Nucleus accumbens (tissue), 56 donors: Measurements from ENCODE around the gene FNDC1.
A peak's percentile ranks its signal among the peaks of the same experiment; 100 is the strongest.

Source experiments
- DNase-seq, 56 donors: peaks; one replicate each; lab custom pipeline; 2025; lab: John Stamatoyannopoulos, UW

FNDC1 gene

DNA sequence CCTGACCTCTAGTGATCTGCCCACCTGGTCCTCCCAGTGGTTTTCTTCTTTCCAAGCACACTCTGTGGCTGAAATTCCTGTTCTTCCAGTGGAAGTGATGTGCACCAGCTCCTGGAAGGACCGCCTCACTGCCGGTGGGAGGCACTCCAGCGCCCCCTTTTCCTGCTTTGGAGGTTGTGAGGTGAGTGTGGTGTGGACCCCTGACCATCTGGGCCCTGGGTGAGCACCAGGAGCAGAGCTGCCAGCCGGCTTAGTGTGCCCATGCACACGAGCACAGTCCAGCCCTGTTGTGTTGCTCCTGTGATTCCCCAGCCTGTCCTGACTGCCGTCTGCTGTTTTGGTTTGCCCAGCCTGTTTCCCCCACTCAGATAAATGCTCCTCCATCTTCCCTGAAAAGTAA, 134.6 kb downstream of the FNDC1 start:
- no peak for DNase-seq

DNA sequence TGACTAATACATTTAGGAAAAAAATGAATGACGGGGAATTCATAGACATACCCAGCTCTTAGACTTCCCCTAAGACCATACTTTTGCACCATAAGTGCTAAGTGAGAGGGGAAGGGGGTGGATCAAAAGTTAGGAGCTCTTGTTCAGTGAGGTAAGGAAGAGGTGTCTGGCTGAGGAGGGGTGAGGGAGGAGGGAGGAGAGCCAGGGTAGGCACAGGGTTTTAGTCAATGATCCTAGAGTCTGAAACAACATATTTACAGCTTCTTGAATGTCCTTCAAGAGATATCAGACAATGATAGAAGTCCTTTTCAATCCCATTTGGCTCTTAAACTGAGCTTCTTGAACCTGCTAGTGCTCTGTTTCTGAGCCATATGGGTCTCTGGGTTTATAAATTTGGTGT, 135.4 kb downstream of the FNDC1 start:
- DNase-seq, result no peak

DNA sequence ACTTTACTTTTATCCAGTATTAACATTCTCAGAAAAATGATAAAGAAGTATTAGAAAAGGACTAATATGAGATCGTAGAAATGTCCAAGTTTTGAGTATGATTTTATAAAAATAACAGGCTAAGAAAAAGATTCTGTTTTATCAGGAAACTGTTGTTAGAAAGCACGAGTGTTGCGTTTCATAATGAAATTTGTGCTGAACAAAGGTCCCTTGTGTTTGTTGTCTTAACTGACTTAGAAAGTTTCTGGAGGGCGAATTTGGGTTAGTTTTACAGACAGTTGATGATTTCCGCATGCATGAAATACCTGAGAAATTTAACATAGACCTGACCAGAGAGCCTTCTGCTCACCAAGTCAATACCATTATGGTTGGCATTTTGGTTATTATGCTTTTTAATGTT, 136.0 kb downstream of the FNDC1 start:
- no peak for DNase-seq

DNA sequence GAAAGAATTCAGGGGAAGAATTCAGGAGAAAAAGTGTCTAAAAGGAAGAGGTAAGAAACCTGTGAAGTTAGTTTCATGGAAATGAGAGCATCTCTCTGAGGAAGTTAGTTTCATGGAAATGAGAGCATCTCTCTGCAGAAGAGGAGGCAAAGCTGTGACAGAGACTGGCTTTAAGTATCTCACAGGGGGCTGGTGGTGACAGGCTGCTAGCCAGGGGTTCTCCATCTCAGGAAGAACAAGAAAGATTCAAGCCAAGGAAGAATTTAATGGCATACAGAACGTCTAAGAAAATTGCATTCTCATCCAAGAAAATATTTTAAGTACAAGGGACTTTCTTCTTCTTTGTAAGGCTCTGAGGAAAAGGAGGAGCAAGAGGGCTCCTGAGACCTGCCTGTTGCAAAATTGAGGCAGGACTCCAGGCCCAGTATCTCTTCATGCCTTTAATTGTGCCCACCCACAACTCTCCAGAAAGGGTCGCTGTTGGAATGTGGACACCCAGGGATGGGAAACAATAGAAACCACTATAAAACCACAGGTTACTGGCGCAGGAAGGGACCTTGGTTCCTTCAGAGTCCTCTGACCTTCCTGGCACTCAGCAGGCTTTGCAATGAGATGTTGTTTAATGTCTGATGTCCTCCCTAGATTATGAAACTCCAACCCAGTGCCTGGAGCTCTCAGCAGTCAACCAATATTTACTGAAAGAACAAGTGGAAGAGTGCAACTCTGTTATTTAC, 136.8 kb downstream of the FNDC1 start:
- no peak for DNase-seq

DNA sequence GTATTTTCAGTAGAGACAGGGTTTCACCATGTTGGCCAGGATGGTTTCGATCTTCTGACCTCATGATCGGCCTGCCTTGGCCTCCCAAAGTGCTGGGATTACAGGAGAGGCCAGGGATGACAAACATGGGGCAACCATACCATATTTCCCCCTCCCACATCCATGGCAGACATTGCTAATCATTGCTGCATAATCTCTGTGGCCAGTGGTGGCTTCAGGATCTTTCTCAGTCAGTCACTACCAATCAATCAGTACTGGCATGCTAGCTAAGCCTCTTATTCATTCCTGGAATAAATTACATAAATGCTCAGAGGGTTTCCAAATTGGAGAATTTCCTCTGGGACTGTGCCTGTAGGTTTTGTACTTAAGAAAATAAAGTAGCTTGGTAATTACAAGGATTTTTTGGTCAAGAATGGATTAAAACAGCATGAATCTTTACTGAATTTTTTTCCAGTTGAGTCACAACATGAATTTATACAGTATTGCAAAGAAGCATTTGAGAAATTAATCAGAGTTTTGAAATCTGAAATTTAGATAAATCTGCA, 138.1 kb downstream of the FNDC1 start:
- DNase-seq, result no peak

DNA sequence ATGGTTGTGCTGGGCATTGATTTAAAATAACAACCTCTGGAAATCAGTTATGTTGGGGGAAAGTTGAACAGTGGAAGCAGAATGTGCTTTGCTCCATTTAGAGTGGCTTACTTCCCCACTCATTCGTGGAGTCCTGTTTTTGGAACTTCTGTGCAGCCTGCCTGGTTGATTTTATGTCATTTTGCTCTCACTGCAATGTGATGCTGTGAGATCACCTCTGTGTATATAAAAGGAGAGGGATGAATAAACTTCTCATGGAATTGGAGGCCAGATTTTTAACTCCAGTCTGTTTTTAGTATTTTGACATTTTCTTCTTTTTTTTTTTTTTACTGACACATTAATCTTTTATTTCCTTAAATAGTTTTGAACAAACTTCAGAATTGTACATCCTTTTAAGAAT, 139.0 kb downstream of the FNDC1 start:
- DNase-seq, result no peak

DNA sequence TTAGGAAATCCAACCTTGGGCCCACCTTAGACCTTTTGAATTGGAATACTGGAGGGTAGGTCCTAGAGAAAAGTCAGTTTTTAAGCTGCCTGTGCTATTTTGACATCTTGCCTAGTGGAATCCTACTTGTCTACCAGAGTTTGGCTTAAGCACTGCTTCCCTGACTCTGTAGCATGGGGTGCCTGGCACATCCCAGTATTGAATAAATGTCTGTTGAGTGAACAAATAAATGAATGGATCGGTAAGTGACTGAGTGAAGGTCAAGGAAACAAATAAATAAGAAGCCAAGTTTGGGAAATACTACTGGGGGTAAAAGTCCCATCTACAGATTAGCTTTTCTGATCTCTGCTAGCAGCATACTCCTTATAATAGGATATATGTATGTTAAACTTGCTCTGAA, 140.5 kb downstream of the FNDC1 start:
- DNase-seq, result no peak

DNA sequence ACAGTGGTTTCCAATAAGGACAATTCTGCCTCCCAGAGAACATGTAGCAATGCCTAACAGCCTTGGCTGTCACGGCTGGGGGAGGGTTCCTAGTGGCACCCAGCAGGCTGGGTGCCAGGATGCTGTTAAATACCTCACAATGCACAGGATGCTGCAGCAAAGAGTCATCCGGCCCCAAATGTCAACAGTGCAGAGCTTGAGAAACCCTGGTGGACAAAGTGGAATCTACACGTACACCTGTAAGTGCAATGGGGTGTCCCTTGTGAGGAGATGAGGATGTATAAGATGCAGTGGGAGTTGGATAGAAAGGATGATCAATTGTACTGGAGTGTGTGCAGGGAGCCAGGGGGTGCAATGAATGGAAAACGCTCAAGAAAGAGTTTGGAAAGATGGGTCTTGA, 142.4 kb downstream of the FNDC1 start:
- no peak for DNase-seq

DNA sequence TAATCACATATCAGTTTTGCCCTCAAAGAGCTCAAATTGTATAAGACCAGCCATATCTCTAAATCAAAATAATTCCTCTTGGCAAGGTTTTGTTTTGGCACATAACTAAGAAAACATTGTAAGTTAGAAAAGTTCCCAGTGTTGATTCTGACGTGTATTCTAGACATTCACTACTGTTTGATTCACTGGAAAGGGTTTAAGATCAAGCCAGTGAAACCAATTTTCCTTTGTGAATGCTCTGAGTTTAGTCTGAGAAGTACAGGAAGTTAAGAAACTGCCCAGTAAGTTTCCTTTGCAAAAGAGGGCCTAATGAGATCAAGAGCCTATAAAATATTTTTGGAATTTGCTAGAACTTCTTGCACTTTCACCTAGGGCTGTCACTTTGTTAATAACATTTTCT, 143.0 kb downstream of the FNDC1 start:
- no peak for DNase-seq

DNA sequence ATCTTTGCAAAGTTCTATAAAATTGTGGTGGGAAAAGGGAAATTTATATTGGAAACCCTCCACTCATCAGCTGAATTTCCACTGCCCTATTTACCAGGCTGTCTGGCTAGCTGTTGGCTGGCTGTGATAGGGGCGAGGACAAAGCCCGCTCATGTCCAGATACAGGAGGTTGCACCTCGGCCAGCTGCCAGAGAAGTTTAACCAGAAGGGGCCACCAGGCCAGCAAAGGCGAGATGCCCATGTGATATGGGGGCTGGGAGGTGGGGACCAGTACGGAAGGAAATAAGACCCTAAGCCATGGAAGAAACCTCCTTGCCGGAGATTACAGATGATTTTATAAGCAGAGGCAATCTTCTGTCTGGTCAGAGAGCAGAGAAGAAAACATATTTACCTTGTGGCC, 143.8 kb downstream of the FNDC1 start:
- DNase-seq, result peak in 1 of 56 donors; percentile 1

DNA sequence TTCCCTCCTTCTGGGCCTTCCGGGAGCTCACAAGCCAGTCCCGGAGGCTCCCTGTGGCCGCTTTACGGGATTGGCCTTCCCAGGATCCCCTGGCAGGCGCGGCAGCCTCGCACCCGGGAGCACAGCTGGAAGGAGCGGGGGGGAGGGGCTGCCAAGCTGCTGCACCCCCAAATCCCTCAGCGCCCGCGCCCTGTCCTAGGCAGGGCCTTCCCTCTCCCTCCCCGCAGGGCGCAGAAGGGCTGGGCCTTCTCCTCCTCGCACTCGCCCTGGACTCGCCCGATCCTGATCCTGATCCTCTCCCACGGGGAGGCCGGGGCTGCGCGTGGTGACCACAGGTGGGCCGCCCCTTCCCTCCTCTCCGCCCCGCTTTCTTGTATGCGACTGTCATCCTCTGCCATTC, 146.4 kb downstream of the FNDC1 start:
- no peak for DNase-seq

DNA sequence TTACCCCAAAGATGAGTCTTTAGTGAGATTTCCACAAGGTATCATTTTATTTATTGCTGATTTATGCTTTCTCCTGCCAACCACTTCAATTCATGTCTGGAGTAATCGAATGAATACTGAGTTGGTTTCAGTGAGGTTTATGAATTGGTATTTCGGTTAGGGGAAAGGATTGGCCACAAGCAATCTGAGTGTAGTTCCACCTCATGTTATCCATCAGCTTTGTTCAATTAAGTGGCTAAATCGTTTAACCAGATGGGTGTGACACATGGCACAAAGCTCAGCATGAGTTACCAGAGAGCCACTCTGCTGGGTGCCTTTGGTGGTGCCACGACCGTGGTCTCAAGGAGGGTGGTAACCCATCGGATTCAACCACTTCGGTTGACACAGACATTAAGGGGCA, 148.2 kb downstream of the FNDC1 start:
- DNase-seq, result no peak

DNA sequence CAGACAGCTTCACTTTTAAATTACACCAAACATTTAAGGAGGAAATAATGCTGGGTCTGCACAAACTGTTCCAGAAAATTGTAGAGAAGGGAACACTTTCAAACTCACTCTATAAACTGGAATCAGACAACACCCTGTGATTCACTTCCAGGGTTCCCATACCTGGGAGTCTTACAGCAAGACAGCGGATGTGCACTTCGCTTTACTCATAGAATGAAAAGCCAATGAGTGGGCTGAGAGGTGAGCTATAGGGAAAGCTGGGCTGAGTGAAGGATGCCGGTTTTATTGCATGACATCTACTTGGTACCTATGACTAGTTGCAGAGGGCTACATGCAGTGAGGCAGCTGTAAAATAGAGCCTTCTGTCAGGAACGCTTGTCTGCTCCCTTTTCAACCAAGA, 152.1 kb downstream of the FNDC1 start:
- DNase-seq, result no peak
